ENCODE results near the gene ZNF146. TPM values are rescaled to one million over a fixed set of nuclear protein-coding genes. Genes with fewer than 3 reads are reported as not detected.

Gene ZNF146
- polyA plus RNA-seq, 1 of the 3 experiments (the other 2 are of a cell fraction): 25.4 TPM

DNA sequence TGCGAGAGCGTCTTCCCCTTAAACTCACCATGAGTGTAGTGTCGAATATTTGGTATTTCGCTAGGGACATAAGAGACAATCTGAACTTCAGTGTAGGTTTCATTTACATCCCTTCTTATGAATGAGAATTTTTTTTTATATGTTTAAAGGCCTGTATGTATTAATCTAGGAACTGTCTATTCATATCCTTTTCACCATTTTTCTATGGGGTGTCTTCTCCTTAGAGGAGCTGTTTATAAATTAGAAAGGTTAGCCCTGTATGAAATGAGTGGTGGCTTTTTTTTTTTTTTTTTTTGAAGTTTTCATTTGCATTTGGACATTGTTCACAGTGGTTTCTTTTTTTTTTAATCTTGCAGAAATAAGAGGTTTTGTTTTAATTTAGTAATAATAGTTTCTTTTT, 7.6 kb downstream of the ZNF146 start:
- WGBS (ENCODE audit: low lambda C conversion rate): 97% methylated on average over 4 of the region's 4 CpGs

DNA sequence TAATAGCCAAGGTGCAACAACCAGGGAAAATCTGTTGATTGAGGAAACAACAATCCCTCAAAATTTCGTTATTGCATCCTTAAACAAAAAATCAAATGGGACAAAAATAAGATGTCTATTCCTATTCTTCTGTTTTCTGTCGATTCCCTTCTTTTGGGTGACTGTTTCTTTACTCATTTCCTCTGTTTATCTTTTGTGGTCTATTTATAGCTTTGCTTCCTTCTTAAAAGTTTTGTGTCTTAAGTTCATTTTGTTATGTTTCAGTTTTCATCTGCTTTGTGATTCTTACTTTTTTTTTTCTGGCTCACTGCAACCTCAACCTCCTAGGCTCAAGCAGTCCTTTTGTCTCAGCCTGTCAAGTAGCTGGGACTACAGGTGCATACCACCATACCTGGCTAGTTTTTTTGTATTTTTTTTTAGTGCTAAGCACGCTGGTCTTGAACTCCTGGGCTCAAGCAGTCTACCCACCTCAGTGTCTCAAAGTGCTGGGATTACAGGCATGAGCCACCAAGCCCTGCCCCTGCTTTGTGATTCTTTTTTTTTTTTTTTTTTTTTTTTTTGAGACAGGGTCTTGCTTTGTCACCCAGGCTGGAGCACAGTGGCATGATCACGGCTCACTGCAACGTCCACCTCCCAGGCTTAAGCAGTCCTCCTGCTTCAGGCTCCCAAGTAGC, 10.4 kb downstream of the ZNF146 start:
- no peak for DNase-seq
- TF ChIP-seq YY1 (IDR thresholded peaks at IDR 0.05; ENCODE audit: low read depth) (no peak), NRF1 (IDR thresholded peaks at IDR 0.05; ENCODE audit: low read depth, low read length) (no peak), MEF2A (IDR thresholded peaks at IDR 0.05; ENCODE audit: borderline replicate concordance, low read depth) (peak; percentile 73; the same call in 1 of the 2 replicates), TAF1 (IDR thresholded peaks at IDR 0.05; ENCODE audit: borderline replicate concordance, low read depth, low read length) (no peak), TCF12 (IDR thresholded peaks at IDR 0.05) (peak; percentile 58), JUND (IDR thresholded peaks at IDR 0.05) (peak; percentile 13; the same call in 1 of the 2 replicates), TEAD4 (IDR thresholded peaks at IDR 0.05; ENCODE audit: borderline replicate concordance, insufficient read depth) (no peak), GABPA (IDR thresholded peaks at IDR 0.05; ENCODE audit: low read depth) (no peak), FOSL2 (IDR thresholded peaks at IDR 0.05; ENCODE audit: borderline replicate concordance, low read depth) (no peak), RFX5 (IDR thresholded peaks at IDR 0.05; ENCODE audit: low read length) (no peak), EZH2phosphoT487 (IDR thresholded peaks at IDR 0.05; ENCODE audit: borderline replicate concordance, low read depth) (no peak), FOXM1 (IDR thresholded peaks at IDR 0.05; ENCODE audit: low read depth) (no peak)
- TF ChIP-seq, protein P1, sequence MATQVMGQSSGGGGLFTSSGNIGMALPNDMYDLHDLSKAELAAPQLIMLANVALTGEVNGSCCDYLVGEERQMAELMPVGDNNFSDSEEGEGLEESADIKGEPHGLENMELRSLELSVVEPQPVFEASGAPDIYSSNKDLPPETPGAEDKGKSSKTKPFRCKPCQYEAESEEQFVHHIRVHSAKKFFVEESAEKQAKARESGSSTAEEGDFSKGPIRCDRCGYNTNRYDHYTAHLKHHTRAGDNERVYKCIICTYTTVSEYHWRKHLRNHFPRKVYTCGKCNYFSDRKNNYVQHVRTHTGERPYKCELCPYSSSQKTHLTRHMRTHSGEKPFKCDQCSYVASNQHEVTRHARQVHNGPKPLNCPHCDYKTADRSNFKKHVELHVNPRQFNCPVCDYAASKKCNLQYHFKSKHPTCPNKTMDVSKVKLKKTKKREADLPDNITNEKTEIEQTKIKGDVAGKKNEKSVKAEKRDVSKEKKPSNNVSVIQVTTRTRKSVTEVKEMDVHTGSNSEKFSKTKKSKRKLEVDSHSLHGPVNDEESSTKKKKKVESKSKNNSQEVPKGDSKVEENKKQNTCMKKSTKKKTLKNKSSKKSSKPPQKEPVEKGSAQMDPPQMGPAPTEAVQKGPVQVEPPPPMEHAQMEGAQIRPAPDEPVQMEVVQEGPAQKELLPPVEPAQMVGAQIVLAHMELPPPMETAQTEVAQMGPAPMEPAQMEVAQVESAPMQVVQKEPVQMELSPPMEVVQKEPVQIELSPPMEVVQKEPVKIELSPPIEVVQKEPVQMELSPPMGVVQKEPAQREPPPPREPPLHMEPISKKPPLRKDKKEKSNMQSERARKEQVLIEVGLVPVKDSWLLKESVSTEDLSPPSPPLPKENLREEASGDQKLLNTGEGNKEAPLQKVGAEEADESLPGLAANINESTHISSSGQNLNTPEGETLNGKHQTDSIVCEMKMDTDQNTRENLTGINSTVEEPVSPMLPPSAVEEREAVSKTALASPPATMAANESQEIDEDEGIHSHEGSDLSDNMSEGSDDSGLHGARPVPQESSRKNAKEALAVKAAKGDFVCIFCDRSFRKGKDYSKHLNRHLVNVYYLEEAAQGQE (IDR thresholded peaks at IDR 0.05; ENCODE audit: low read depth, low read length): no peak
- TF ChIP-seq, protein P2, sequence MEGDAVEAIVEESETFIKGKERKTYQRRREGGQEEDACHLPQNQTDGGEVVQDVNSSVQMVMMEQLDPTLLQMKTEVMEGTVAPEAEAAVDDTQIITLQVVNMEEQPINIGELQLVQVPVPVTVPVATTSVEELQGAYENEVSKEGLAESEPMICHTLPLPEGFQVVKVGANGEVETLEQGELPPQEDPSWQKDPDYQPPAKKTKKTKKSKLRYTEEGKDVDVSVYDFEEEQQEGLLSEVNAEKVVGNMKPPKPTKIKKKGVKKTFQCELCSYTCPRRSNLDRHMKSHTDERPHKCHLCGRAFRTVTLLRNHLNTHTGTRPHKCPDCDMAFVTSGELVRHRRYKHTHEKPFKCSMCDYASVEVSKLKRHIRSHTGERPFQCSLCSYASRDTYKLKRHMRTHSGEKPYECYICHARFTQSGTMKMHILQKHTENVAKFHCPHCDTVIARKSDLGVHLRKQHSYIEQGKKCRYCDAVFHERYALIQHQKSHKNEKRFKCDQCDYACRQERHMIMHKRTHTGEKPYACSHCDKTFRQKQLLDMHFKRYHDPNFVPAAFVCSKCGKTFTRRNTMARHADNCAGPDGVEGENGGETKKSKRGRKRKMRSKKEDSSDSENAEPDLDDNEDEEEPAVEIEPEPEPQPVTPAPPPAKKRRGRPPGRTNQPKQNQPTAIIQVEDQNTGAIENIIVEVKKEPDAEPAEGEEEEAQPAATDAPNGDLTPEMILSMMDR (IDR thresholded peaks at IDR 0.05): no peak
- TF ChIP-seq, protein P3, sequence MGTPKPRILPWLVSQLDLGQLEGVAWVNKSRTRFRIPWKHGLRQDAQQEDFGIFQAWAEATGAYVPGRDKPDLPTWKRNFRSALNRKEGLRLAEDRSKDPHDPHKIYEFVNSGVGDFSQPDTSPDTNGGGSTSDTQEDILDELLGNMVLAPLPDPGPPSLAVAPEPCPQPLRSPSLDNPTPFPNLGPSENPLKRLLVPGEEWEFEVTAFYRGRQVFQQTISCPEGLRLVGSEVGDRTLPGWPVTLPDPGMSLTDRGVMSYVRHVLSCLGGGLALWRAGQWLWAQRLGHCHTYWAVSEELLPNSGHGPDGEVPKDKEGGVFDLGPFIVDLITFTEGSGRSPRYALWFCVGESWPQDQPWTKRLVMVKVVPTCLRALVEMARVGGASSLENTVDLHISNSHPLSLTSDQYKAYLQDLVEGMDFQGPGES (IDR thresholded peaks at IDR 0.05; ENCODE audit: low read depth, low read length): no peak
- Histone ChIP-seq H3K4me3 (ENCODE audit: low read depth in 2 of 2, low read length in 1 of 2) (no peak overlapping the region), H3K9me3 (no peaks in the 10 kb centered on the region), H3K4me2 (peak overlapping the region; percentile 53), H3K4me1 (ENCODE audit: control insufficient read depth in 1 of 2, insufficient read depth in 2 of 2, low read depth in 1 of 2, low read length in 1 of 2) (peaks cover 0 to 19% of the 10 kb centered on the region in 2 experiments; a peak in 2 of 4 replicates), H3K27me3 (ENCODE audit: insufficient read depth) (no peaks in the 10 kb centered on the region), H3K36me3 (replicated peaks in 1 of 2; ENCODE audit: control insufficient read depth in 1 of 2, insufficient read depth in 2 of 2, low read length in 1 of 2) (peaks cover 47 to 93% of the 10 kb centered on the region in 2 experiments), H3K27ac (ENCODE audit: low read depth in 2 of 2, low read length in 1 of 2) (peak overlapping the region in 1 of 2 experiments; percentile 66; a peak in 2 of 4 replicates), H3K79me2 (ENCODE audit: insufficient read depth) (peaks cover 98% of the 10 kb centered on the region), H2AFZ (ENCODE audit: low read depth) (no peak overlapping the region), H3K9me2 (no peaks in the 10 kb centered on the region), H3K9ac (no peak overlapping the region; the same call in 1 of the 2 replicates), H4K20me1 (ENCODE audit: insufficient read depth) (peaks cover 85% of the 10 kb centered on the region), H3F3A (replicated peaks; ENCODE audit: insufficient read depth) (peaks cover 28% of the 10 kb centered on the region)
- ChIA-PET POLR2A (no interaction called here), CTCF (no interaction called here)
- WGBS (ENCODE audit: low lambda C conversion rate): 71% methylated on average over 5 of the region's 5 CpGs

More for the DNA sequence above, 7.6 kb downstream of the ZNF146 start:
- DNase-seq: no peak
- peaks cover 23 to 84% of the 10 kb centered on the region in 2 experiments for H3K36me3 ChIP-seq (replicated peaks in 1 of 2; ENCODE audit: control insufficient read depth in 1 of 2, insufficient read depth in 2 of 2, low read length in 1 of 2)
- peaks cover 88% of the 10 kb centered on the region for H4K20me1 ChIP-seq (ENCODE audit: insufficient read depth)
- H3K4me2 ChIP-seq: no peak overlapping the region
- POLR2A ChIA-PET: no interaction called here
- CTCF ChIA-PET: no interaction called here
- H3K4me1 ChIP-seq (ENCODE audit: control insufficient read depth in 1 of 2, insufficient read depth in 2 of 2, low read depth in 1 of 2, low read length in 1 of 2): peaks cover 0 to 19% of the 10 kb centered on the region in 2 experiments; a peak in 2 of 4 replicates
- no peak overlapping the region for H3K4me3 ChIP-seq (ENCODE audit: low read depth in 2 of 2, low read length in 1 of 2)
- no peaks in the 10 kb centered on the region for H3K9me2 ChIP-seq
- no peak overlapping the region for H2AFZ ChIP-seq (ENCODE audit: low read depth)
- peaks cover 100% of the 10 kb centered on the region for H3K79me2 ChIP-seq (ENCODE audit: insufficient read depth)
- H3K27me3 ChIP-seq (ENCODE audit: insufficient read depth): no peaks in the 10 kb centered on the region
- TF ChIP-seq CHD2 (IDR thresholded peaks at IDR 0.05; ENCODE audit: low read length, partially characterized antibody): no peak
- no peak for TF ChIP-seq MXI1 (IDR thresholded peaks at IDR 0.05; ENCODE audit: low read depth, low read length)
- TF ChIP-seq SMC3 (IDR thresholded peaks at IDR 0.05; ENCODE audit: low read depth, low read length): no peak
- TF ChIP-seq, protein P4, sequence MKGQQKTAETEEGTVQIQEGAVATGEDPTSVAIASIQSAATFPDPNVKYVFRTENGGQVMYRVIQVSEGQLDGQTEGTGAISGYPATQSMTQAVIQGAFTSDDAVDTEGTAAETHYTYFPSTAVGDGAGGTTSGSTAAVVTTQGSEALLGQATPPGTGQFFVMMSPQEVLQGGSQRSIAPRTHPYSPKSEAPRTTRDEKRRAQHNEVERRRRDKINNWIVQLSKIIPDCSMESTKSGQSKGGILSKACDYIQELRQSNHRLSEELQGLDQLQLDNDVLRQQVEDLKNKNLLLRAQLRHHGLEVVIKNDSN (IDR thresholded peaks at IDR 0.05; ENCODE audit: borderline replicate concordance, low read depth): no peak
- TF ChIP-seq, protein P5, sequence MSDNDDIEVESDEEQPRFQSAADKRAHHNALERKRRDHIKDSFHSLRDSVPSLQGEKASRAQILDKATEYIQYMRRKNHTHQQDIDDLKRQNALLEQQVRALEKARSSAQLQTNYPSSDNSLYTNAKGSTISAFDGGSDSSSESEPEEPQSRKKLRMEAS (IDR thresholded peaks at IDR 0.05; ENCODE audit: low read depth): no peak
- no peak for TF ChIP-seq TCF12 (IDR thresholded peaks at IDR 0.05)
- TF ChIP-seq TAF1 (IDR thresholded peaks at IDR 0.05; ENCODE audit: borderline replicate concordance, low read depth, low read length): no peak
- peaks cover 28% of the 10 kb centered on the region for H3F3A ChIP-seq (replicated peaks; ENCODE audit: insufficient read depth)
- H3K27ac ChIP-seq (ENCODE audit: low read depth in 2 of 2, low read length in 1 of 2): no peak overlapping the region
- no peak overlapping the region for H3K9ac ChIP-seq
- H3K9me3 ChIP-seq: no peaks in the 10 kb centered on the region

All from SK-N-SH (cell line).